ENCODE measurements around the gene SPPL3.
A peak's percentile ranks its signal among the peaks of the same experiment; 100 is the strongest.

Gene SPPL3

GRCh38 chr12:120767071-120768024, 136.8 kb downstream of the SPPL3 start:
- no peak for DNase-seq (ENCODE audit: low read depth)
- TF ChIP-seq, protein P1, sequence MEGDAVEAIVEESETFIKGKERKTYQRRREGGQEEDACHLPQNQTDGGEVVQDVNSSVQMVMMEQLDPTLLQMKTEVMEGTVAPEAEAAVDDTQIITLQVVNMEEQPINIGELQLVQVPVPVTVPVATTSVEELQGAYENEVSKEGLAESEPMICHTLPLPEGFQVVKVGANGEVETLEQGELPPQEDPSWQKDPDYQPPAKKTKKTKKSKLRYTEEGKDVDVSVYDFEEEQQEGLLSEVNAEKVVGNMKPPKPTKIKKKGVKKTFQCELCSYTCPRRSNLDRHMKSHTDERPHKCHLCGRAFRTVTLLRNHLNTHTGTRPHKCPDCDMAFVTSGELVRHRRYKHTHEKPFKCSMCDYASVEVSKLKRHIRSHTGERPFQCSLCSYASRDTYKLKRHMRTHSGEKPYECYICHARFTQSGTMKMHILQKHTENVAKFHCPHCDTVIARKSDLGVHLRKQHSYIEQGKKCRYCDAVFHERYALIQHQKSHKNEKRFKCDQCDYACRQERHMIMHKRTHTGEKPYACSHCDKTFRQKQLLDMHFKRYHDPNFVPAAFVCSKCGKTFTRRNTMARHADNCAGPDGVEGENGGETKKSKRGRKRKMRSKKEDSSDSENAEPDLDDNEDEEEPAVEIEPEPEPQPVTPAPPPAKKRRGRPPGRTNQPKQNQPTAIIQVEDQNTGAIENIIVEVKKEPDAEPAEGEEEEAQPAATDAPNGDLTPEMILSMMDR (conservative IDR thresholded peaks at IDR 0.05; ENCODE audit: low read length): no peak
- H3K4me3 ChIP-seq (ENCODE audit: low read length): no peak overlapping the region

- no peak for DNase-seq (ENCODE audit: low read depth)
- TF ChIP-seq, protein P1 (conservative IDR thresholded peaks at IDR 0.05; ENCODE audit: low read length): no peak
- no peak overlapping the region for H3K4me3 ChIP-seq (ENCODE audit: low read length)
Observed at GRCh38 chr12:120766566-120766965, 137.6 kb downstream of the SPPL3 start.

DNA sequence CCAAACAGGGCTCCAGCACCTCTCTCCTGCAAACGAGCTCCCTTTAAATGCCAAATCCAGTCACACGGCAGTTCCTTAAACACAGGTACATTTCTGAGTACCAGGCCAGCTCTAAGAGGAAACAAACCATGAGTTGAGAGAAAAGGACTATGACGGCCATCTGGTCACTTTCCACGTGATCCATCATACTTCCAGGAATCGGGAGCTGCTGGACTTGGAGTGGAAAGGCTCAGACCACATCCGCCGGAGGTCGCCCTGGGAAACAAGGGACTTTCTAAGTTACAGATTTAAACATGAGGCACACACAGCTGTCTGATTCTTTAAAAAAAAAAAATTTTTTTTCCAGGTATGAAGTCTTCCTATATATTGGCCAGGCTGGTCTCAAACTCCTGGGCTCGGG, 139.3 kb downstream of the SPPL3 start:
- no peak for DNase-seq (ENCODE audit: low read depth)
- TF ChIP-seq, protein P1 (conservative IDR thresholded peaks at IDR 0.05; ENCODE audit: low read length): no peak
- H3K4me3 ChIP-seq (ENCODE audit: low read length): no peak overlapping the region

DNA sequence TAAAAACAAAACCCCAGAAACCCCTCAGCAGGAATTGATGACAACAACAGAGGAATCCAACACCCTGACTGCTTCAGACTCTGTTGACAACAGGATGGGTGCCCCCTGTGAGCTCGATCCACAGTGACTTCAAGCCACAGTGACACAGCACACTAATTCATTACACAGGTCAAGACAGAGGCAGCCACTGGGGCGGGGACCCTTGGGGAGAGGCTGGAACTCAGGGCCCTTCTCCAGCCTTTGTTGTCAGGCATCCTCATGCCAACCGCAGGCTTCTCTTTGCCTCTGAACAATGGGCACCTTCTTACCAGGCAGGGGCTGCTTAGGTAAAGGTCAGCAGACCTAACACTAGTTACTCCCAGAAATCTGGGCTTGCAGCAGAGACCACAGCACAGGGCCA, 140.9 kb downstream of the SPPL3 start:
- no peak for DNase-seq (ENCODE audit: low read depth)
- H3K4me3 ChIP-seq (ENCODE audit: low read length): no peak overlapping the region
- TF ChIP-seq, protein P1 (conservative IDR thresholded peaks at IDR 0.05; ENCODE audit: low read length): no peak

DNA sequence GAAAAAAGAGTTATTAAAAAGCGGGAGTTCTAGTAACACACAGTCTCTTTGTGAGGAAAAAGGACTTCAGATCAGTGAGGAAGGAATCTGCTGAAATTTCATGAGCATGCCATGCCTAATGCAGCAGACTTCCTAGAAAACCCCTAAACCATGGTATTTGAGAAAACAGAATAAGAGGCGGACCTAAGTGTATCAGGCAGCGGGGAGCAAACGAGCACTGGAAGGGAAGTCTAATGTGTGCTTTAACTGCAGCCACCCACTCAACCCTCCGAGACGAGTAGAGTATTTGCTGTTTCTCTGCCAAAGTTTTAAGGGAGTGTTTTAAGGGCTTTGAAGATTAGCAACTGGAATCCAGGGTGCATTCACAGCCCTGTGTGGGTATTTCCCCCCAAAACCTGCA, 142.1 kb downstream of the SPPL3 start:
- no peak for DNase-seq (ENCODE audit: low read depth)
- no peak overlapping the region for H3K4me3 ChIP-seq (ENCODE audit: low read length)
- TF ChIP-seq, protein P1 (conservative IDR thresholded peaks at IDR 0.05; ENCODE audit: low read length): no peak

DNA sequence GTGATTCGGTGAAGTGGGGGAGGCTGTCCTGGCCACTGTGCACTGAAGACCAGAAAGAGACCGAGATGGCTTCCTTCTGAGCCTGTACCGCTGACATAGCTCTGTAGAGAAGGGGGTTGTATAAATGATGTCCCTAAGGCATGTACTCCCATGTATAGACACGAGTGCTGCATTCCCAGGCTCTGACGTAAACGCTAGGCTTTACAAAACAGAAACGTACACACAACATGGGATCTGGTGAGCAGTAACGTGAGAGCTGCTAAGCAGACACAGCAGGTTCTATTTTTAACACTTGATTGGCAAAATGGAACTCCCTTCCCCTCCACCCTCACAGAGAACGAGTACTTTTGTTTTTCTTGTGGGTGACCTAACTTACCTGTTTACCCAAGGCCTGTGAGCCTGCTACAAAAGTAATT, 142.6 kb downstream of the SPPL3 start:
- TF ChIP-seq, protein P1 (conservative IDR thresholded peaks at IDR 0.05; ENCODE audit: low read length): no peak
- H3K4me3 ChIP-seq (ENCODE audit: low read length): no peak overlapping the region
- peak; percentile 74 for DNase-seq (ENCODE audit: low read depth)

Measured in AG10803 (cell line).